ENCODE data around the gene KANSL2.

The KANSL2 gene

GRCh38 chr12:48640428-48640827 lies 41.6 kb downstream of the KANSL2 start:
- TF ChIP-seq CREB1 (IDR thresholded peaks at IDR 0.05; ENCODE audit: low read depth) (no peak), EGR1 (IDR thresholded peaks at IDR 0.05) (no peak), FOXM1 (IDR thresholded peaks at IDR 0.05; ENCODE audit: borderline replicate concordance, low read depth) (no peak), USF1 (IDR thresholded peaks at IDR 0.05) (no peak), RAD21 (IDR thresholded peaks at IDR 0.05; ENCODE audit: low read depth) (no peak), NFIC (IDR thresholded peaks at IDR 0.05) (no peak)

- no peak for TF ChIP-seq NFIC (IDR thresholded peaks at IDR 0.05)
- TF ChIP-seq EGR1 (IDR thresholded peaks at IDR 0.05): no peak
- no peak for TF ChIP-seq YY1 (IDR thresholded peaks at IDR 0.05; ENCODE audit: low read depth)
- no peak for TF ChIP-seq RAD21 (IDR thresholded peaks at IDR 0.05; ENCODE audit: low read depth)
- TF ChIP-seq CREB1 (IDR thresholded peaks at IDR 0.05; ENCODE audit: low read depth): no peak
- no peak for TF ChIP-seq ZBTB7A (IDR thresholded peaks at IDR 0.05; ENCODE audit: low read depth)
- TF ChIP-seq FOXM1 (IDR thresholded peaks at IDR 0.05; ENCODE audit: borderline replicate concordance, low read depth): no peak
- no peak for TF ChIP-seq TEAD4 (IDR thresholded peaks at IDR 0.05)
- TF ChIP-seq MAX (IDR thresholded peaks at IDR 0.05): no peak
- TF ChIP-seq USF1 (IDR thresholded peaks at IDR 0.05): no peak
- no peak for TF ChIP-seq CEBPB (IDR thresholded peaks at IDR 0.05)
- no peak for TF ChIP-seq REST (IDR thresholded peaks at IDR 0.05; ENCODE audit: low read depth)
Observed at GRCh38 chr12:48631071-48631470, 51.0 kb downstream of the KANSL2 start.

- no peak for TF ChIP-seq EP300 (IDR thresholded peaks at IDR 0.05; ENCODE audit: borderline replicate concordance)
- TF ChIP-seq MAX (IDR thresholded peaks at IDR 0.05): no peak
- TF ChIP-seq TEAD4 (IDR thresholded peaks at IDR 0.05): no peak
- no peak for TF ChIP-seq FOXM1 (IDR thresholded peaks at IDR 0.05; ENCODE audit: borderline replicate concordance, low read depth)
- no peak for TF ChIP-seq RAD21 (IDR thresholded peaks at IDR 0.05; ENCODE audit: low read depth)
- no peak for TF ChIP-seq NFIC (IDR thresholded peaks at IDR 0.05)
- no peak for TF ChIP-seq USF1 (IDR thresholded peaks at IDR 0.05)
- no peak for TF ChIP-seq YY1 (IDR thresholded peaks at IDR 0.05; ENCODE audit: low read depth)
Observed at GRCh38 chr12:48630346-48630745, 51.7 kb downstream of the KANSL2 start.

- TF ChIP-seq YY1 (IDR thresholded peaks at IDR 0.05; ENCODE audit: low read depth): no peak
- no peak for TF ChIP-seq ZBTB7A (IDR thresholded peaks at IDR 0.05; ENCODE audit: low read depth)
- no peak for TF ChIP-seq NFIC (IDR thresholded peaks at IDR 0.05)
- TF ChIP-seq RAD21 (IDR thresholded peaks at IDR 0.05; ENCODE audit: low read depth): no peak
- no peak for TF ChIP-seq REST (IDR thresholded peaks at IDR 0.05; ENCODE audit: low read depth)
- no peak for TF ChIP-seq MAX (IDR thresholded peaks at IDR 0.05)
- no peak for TF ChIP-seq TAF1 (IDR thresholded peaks at IDR 0.05; ENCODE audit: low read depth)
- no peak for TF ChIP-seq CEBPB (IDR thresholded peaks at IDR 0.05)
- TF ChIP-seq EP300 (IDR thresholded peaks at IDR 0.05; ENCODE audit: borderline replicate concordance): no peak
- no peak for TF ChIP-seq CREB1 (IDR thresholded peaks at IDR 0.05; ENCODE audit: low read depth)
- no peak for TF ChIP-seq FOXM1 (IDR thresholded peaks at IDR 0.05; ENCODE audit: borderline replicate concordance, low read depth)
- no peak for TF ChIP-seq EGR1 (IDR thresholded peaks at IDR 0.05)
- no peak for TF ChIP-seq USF1 (IDR thresholded peaks at IDR 0.05)
- TF ChIP-seq TEAD4 (IDR thresholded peaks at IDR 0.05): no peak
- TF ChIP-seq TCF12 (IDR thresholded peaks at IDR 0.05; ENCODE audit: low read depth): no peak
Observed at GRCh38 chr12:48629541-48629940, 52.5 kb downstream of the KANSL2 start.

- no peak for TF ChIP-seq FOXM1 (IDR thresholded peaks at IDR 0.05; ENCODE audit: borderline replicate concordance, low read depth)
- TF ChIP-seq YY1 (IDR thresholded peaks at IDR 0.05; ENCODE audit: low read depth): no peak
- no peak for TF ChIP-seq TCF12 (IDR thresholded peaks at IDR 0.05; ENCODE audit: low read depth)
- no peak for TF ChIP-seq REST (IDR thresholded peaks at IDR 0.05; ENCODE audit: low read depth)
- no peak for TF ChIP-seq CEBPB (IDR thresholded peaks at IDR 0.05)
- TF ChIP-seq MAX (IDR thresholded peaks at IDR 0.05): no peak
- no peak for TF ChIP-seq NFIC (IDR thresholded peaks at IDR 0.05)
- TF ChIP-seq CREB1 (IDR thresholded peaks at IDR 0.05; ENCODE audit: low read depth): no peak
- no peak for TF ChIP-seq TEAD4 (IDR thresholded peaks at IDR 0.05)
- TF ChIP-seq USF1 (IDR thresholded peaks at IDR 0.05): no peak
- no peak for TF ChIP-seq EGR1 (IDR thresholded peaks at IDR 0.05)
- no peak for TF ChIP-seq RAD21 (IDR thresholded peaks at IDR 0.05; ENCODE audit: low read depth)
- no peak for TF ChIP-seq ZBTB7A (IDR thresholded peaks at IDR 0.05; ENCODE audit: low read depth)
- no peak for TF ChIP-seq EP300 (IDR thresholded peaks at IDR 0.05; ENCODE audit: borderline replicate concordance)
- no peak for TF ChIP-seq TAF1 (IDR thresholded peaks at IDR 0.05; ENCODE audit: low read depth)
Observed at GRCh38 chr12:48627556-48627955, 54.5 kb downstream of the KANSL2 start.
